Liver (tissue), 9 donors: Measurements from ENCODE around the gene NTN5. TPM values are rescaled to one million over a fixed set of nuclear protein-coding genes. Genes with fewer than 3 reads are reported as not detected.

Experiments
- DNase-seq: peaks from one replicate; pipeline ENCODE4 v3.0.0-alpha.2; 2017; ENCODE audit warnings: low spot score
- H3K27ac ChIP-seq, 2 donors: one replicate each; pipeline ENCODE4 v1.7.0; 2013; ENCODE audit warnings: inconsistent platforms in 2 of 2, low read length in 2 of 2, control low read depth in 1 of 2, low read depth in 1 of 2, mild to moderate bottlenecking in 1 of 2
- H3K27me3 ChIP-seq, 4 donors: one replicate each; pipeline versions ENCODE4 v1.6.1 to v1.7.0; 2013; ENCODE audit warnings: low read length in 3 of 4, inconsistent platforms in 1 of 4, mild to moderate bottlenecking in 1 of 4, moderate library complexity in 1 of 4; ENCODE audit not compliant: control insufficient read depth in 4 of 4, insufficient read depth in 4 of 4
- H3K36me3 ChIP-seq, 4 donors: one replicate each; pipeline versions ENCODE4 v1.6.1 to v1.7.0; 2013; ENCODE audit warnings: low read length in 3 of 4, mild to moderate bottlenecking in 3 of 4, low read depth in 1 of 4, moderate library complexity in 1 of 4; ENCODE audit not compliant: control insufficient read depth in 4 of 4, insufficient read depth in 3 of 4
- H3K4me1 ChIP-seq, 4 donors: one replicate each; pipeline versions ENCODE4 v1.6.1 to v1.7.0; 2013; ENCODE audit warnings: low read length in 3 of 4, mild to moderate bottlenecking in 3 of 4, moderate library complexity in 1 of 4; ENCODE audit not compliant: control insufficient read depth in 4 of 4, insufficient read depth in 4 of 4
- H3K4me3 ChIP-seq, 3 donors: one replicate each; pipeline versions ENCODE4 v1.6.1 to v1.7.0; 2013; ENCODE audit warnings: low read length in 3 of 3, control low read depth in 1 of 3, low read depth in 1 of 3, mild to moderate bottlenecking in 1 of 3
- H3K9ac ChIP-seq, 2 donors: one replicate each; pipeline ENCODE4 v1.7.0; 2013; ENCODE audit warnings: low read length in 2 of 2, mild to moderate bottlenecking in 2 of 2, moderate library complexity in 2 of 2, control low read depth in 1 of 2, low read depth in 1 of 2
- H3K9me3 ChIP-seq, 4 donors: one replicate each; pipeline versions ENCODE4 v1.6.1 to v1.7.0; 2013; ENCODE audit warnings: low read length in 3 of 4; ENCODE audit not compliant: control insufficient read depth in 4 of 4
- ATF3 ChIP-seq: IDR thresholded peaks from 2 replicates; pipeline ENCODE4 v1.6.1; 2016; ENCODE audit warnings: antibody characterized with exemption
- CTCF ChIP-seq: fragments of 150-350 bp; IDR thresholded peaks from 2 replicates; pipeline ENCODE4 v1.5.1; 2017; ENCODE audit warnings: improper control_type of control experiment, low read depth, low read length; ENCODE audit not compliant: missing input control
- EGR1 ChIP-seq, 2 donors: IDR thresholded peaks; 2 replicates each; pipeline ENCODE4 v1.6.1; 2016 to 2018; ENCODE audit warnings: antibody characterized with exemption in 2 of 2, low read depth in 2 of 2
- FOXA1 ChIP-seq: IDR thresholded peaks from 2 replicates; pipeline ENCODE4 v1.6.1; 2016; ENCODE audit warnings: antibody characterized with exemption
- FOXA2 ChIP-seq: IDR thresholded peaks from 2 replicates; pipeline ENCODE4 v1.6.1; 2016; ENCODE audit warnings: antibody characterized with exemption
- GABPA ChIP-seq, 2 donors: IDR thresholded peaks in 1 of 2; conservative IDR thresholded peaks in 1 of 2; 2 replicates each; pipeline ENCODE4 v1.6.1; 2016; ENCODE audit warnings: antibody characterized with exemption in 2 of 2, mild to moderate bottlenecking in 1 of 2, moderate library complexity in 1 of 2
- HNF4A ChIP-seq, 2 donors: conservative IDR thresholded peaks; 2 replicates each; pipeline ENCODE4 v1.6.1; 2016; ENCODE audit warnings: antibody characterized with exemption in 2 of 2, mild to moderate bottlenecking in 2 of 2
- HNF4G ChIP-seq: IDR thresholded peaks from 2 replicates; pipeline ENCODE4 v1.6.1; 2016; ENCODE audit warnings: antibody characterized with exemption
- JUND ChIP-seq, 2 donors: IDR thresholded peaks; 2 replicates each; pipeline ENCODE4 v1.6.1; 2016; ENCODE audit warnings: antibody characterized with exemption in 2 of 2
- MAX ChIP-seq: IDR thresholded peaks from 2 replicates; pipeline ENCODE4 v1.6.1; 2016; ENCODE audit warnings: antibody characterized with exemption
- NR2F2 ChIP-seq: IDR thresholded peaks from 2 replicates; pipeline ENCODE4 v1.6.1; 2016; ENCODE audit warnings: antibody characterized with exemption
- RAD21 ChIP-seq, 2 donors: IDR thresholded peaks; 2 replicates each; pipeline ENCODE4 v1.6.1; 2016; ENCODE audit warnings: antibody characterized with exemption in 2 of 2, mild to moderate bottlenecking in 2 of 2
- REST ChIP-seq: IDR thresholded peaks from 2 replicates; pipeline ENCODE4 v1.6.1; 2016; ENCODE audit warnings: antibody characterized with exemption, mild to moderate bottlenecking
- RXRA ChIP-seq, 2 donors: IDR thresholded peaks; 2 replicates each; pipeline ENCODE4 v1.6.1; 2017 to 2018; ENCODE audit warnings: antibody characterized with exemption in 2 of 2, mild to moderate bottlenecking in 1 of 2
- SP1 ChIP-seq: IDR thresholded peaks from 2 replicates; pipeline ENCODE4 v1.6.1; 2018; ENCODE audit warnings: antibody characterized with exemption, mild to moderate bottlenecking
- TAF1 ChIP-seq: conservative IDR thresholded peaks from 2 replicates; pipeline ENCODE4 v1.6.1; 2016; ENCODE audit warnings: antibody characterized with exemption, mild to moderate bottlenecking
- YY1 ChIP-seq: IDR thresholded peaks from 2 replicates; pipeline ENCODE4 v1.6.1; 2016; ENCODE audit warnings: antibody characterized with exemption, mild to moderate bottlenecking
- WGBS: extraction: QIAGEN DNeasy Blood & Tissue Kit; methylation state at CpG from one replicate; pipeline ENCODE4 v1.1.7; 2013; 5-methylcytosine and 5-hydroxymethylcytosine counted together
- polyA plus RNA-seq, 2 donors: library from polyadenylated mRNA; stranded (reverse) in 1 of 2; unstranded in 1 of 2; fragments of 200-250 nt in 1 of 2; fragments of >200 nt in 1 of 2; fragmentation: Nextera tagmentation in 1 of 2; extraction: Ambion mirVana in 1 of 2; gene quantifications; one replicate each; pipeline versions ENCODE4 v1.2.1 to v1.2.3, GENCODE V29; 2013 to 2015
- total RNA-seq, 2 donors: library from RNA; depleted of rRNA; stranded (reverse); fragments of >200 nt; gene quantifications; one replicate each; pipeline ENCODE4 v1.2.3, GENCODE V29; 2014
- donor health status: healthy.
- donor health status: healthy.
- donor health status: healthy.
- donor health status: healthy.
- donor health status: healthy.

The NTN5 gene
- total and polyA plus RNA-seq, 4 donors = 0.08 to 0.09 TPM; not detected in 2

GRCh38 chr19:48644839-48645619 is 27.8 kb downstream of the NTN5 start:
- Histone ChIP-seq H3K27me3 (no peaks in the 10 kb centered on the region), H3K9ac (peak overlapping the region; percentile 32 to 34), H3K27ac (peak overlapping the region; percentile 64 to 82), H3K9me3 (no peaks in the 10 kb centered on the region), H3K4me3 (no peak overlapping the region), H3K4me1 (peaks cover 2 to 21% (median 12%) of the 10 kb centered on the region in 4 donors), H3K36me3 (no peaks in the 10 kb centered on the region)
- peak; percentile 74 for DNase-seq
- no peak for TF ChIP-seq SP1
- no peak for TF ChIP-seq YY1
- TF ChIP-seq GABPA (IDR thresholded peaks at IDR 0.05 in 1 of 2, conservative IDR thresholded peaks at IDR 0.05 in 1 of 2) = no peak
- TF ChIP-seq MAX = no peak
- WGBS = 13% methylated on average over 25 of the region's 25 CpGs

- Histone ChIP-seq H3K9me3 (no peaks in the 10 kb centered on the region), H3K36me3 (no peaks in the 10 kb centered on the region), H3K27ac (no peak overlapping the region), H3K9ac (no peak overlapping the region), H3K27me3 (no peaks in the 10 kb centered on the region), H3K4me3 (no peak overlapping the region), H3K4me1 (peaks cover 2 to 21% (median 12%) of the 10 kb centered on the region in 4 donors)
- no peak for DNase-seq
- TF ChIP-seq FOXA1 = no peak
- no peak for TF ChIP-seq GABPA (IDR thresholded peaks at IDR 0.05 in 1 of 2, conservative IDR thresholded peaks at IDR 0.05 in 1 of 2)
- TF ChIP-seq RAD21 (IDR thresholded peaks at IDR 0.05) = no peak
- TF ChIP-seq YY1 = no peak
- no peak for TF ChIP-seq EGR1 (IDR thresholded peaks at IDR 0.05; ENCODE audit: low read depth in 2 of 2)
- no peak for TF ChIP-seq JUND (IDR thresholded peaks at IDR 0.05)
- TF ChIP-seq RXRA (IDR thresholded peaks at IDR 0.05) = no peak
- no peak for TF ChIP-seq FOXA2
- no peak for TF ChIP-seq CTCF
- no peak for TF ChIP-seq HNF4A (conservative IDR thresholded peaks at IDR 0.05)
- TF ChIP-seq NR2F2 = no peak
- TF ChIP-seq SP1 = no peak
- TF ChIP-seq TAF1 = no peak
- no peak for TF ChIP-seq MAX
- 79% methylated on average over 4 of the region's 4 CpGs for WGBS
Measured at GRCh38 chr19:48644355-48644754, 28.5 kb downstream of the NTN5 start.

GRCh38 chr19:48642862-48643261 is 30.0 kb downstream of the NTN5 start:
- no peak for DNase-seq
- no peaks in the 10 kb centered on the region for H3K27me3 ChIP-seq
- H3K9ac ChIP-seq = no peak overlapping the region
- peaks cover 2 to 28% (median 18%) of the 10 kb centered on the region in 4 donors for H3K4me1 ChIP-seq
- H3K27ac ChIP-seq = no peak overlapping the region
- no peak overlapping the region for H3K4me3 ChIP-seq
- no peaks in the 10 kb centered on the region for H3K9me3 ChIP-seq
- H3K36me3 ChIP-seq = no peaks in the 10 kb centered on the region
- 89% methylated on average over 5 of the region's 5 CpGs for WGBS
- no peak for TF ChIP-seq RAD21 (IDR thresholded peaks at IDR 0.05)
- TF ChIP-seq REST = no peak
- no peak for TF ChIP-seq FOXA2
- no peak for TF ChIP-seq HNF4G
- TF ChIP-seq EGR1 (IDR thresholded peaks at IDR 0.05; ENCODE audit: low read depth in 2 of 2) = no peak
- TF ChIP-seq GABPA (IDR thresholded peaks at IDR 0.05 in 1 of 2, conservative IDR thresholded peaks at IDR 0.05 in 1 of 2) = no peak
- TF ChIP-seq FOXA1 = no peak
- no peak for TF ChIP-seq CTCF
- no peak for TF ChIP-seq MAX
- no peak for TF ChIP-seq ATF3
- TF ChIP-seq NR2F2 = no peak
- no peak for TF ChIP-seq HNF4A (conservative IDR thresholded peaks at IDR 0.05)
- no peak for TF ChIP-seq JUND (IDR thresholded peaks at IDR 0.05)
